ENCODE results near the gene CASP5.

GRCh38 chr11:105045676-105046296 is 22.8 kb upstream of the CASP5 start:
- TF ChIP-seq CTCF (optimal IDR thresholded peaks at IDR 0.05 in 1 of 3, IDR thresholded peaks at IDR 0.05 in 1 of 3, conservative IDR thresholded peaks at IDR 0.05 in 1 of 3; ENCODE audit: extremely low read depth in 1 of 3, insufficient read depth in 2 of 3, low read length in 3 of 3) (no peak), EZH2 (IDR thresholded peaks at IDR 0.05; ENCODE audit: low read length) (no peak)

All from keratinocyte (primary cell).